Activated T-cell treated with anti-CD3 and anti-CD28 coated beads for 24 hours (primary cell): ENCODE measurements around the gene KRCC1.

ENCODE experiments used
- DNase-seq: peaks from one replicate; pipeline ENCODE4 v3.0.0-alpha.2; 2020; ENCODE audit warnings: low read depth

Gene KRCC1

DNA sequence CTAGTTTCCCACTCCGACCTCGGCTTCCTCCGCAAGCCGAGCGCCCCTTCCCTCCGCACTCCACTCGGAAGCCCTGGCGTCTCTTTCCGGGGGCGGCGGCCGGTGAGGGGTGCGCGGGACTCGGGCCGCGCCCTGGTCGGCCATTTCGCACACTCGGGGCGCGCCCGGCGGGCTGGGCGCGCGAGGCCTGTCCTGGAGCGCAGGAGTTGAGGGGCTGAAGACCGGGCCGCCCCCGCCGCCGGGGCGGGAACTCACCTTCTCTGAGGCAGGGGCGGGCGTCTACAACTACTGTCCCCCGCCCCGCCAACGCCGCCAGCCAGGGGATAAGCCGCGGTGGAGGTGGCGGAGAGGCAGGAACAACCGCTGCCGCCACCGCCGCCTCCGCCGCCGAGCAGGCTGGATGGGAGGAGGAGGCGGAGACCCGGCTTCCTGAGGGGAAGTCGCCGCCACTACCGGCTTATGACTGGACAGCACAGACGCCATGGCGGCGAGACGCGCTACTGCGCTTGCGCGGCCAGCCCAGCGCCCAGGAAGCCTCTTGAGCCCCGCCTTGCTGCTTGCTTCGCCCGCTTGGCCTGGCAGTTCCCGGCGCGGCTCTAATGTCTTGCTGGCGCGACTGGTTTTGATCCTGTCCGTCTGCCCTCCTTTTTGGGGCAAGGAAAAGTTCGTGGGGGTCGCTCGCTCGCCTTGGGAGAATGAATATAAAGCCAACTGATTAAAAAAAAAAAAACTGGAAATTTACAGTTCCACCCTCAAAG lies at the start of gene KRCC1:
TSS of gene KRCC1 (minus strand) at position 413 of the 758 bp plus-strand sequence. CDS start 27,220 bp downstream, outside the sequence.
- DNase-seq, result peak; percentile 90

DNA sequence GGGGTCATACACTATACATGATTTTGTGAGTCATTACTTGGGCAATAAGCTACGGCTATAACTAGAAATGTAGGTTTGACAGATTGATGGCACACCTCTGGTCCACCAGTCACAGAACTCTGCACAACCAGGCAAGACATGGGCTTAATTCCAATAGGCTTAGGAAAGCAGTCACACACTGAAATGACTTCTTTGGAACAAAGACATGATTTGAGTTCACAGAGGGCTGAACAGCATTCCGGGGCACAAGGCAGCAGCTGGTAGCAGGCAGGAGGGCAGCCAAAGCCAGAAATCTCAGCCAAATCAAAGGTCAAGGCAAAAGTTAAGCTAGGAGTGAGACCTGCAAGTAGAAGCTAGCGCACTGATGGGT lies 44.9 kb upstream of the KRCC1 start:
- DNase-seq, result no peak

DNA sequence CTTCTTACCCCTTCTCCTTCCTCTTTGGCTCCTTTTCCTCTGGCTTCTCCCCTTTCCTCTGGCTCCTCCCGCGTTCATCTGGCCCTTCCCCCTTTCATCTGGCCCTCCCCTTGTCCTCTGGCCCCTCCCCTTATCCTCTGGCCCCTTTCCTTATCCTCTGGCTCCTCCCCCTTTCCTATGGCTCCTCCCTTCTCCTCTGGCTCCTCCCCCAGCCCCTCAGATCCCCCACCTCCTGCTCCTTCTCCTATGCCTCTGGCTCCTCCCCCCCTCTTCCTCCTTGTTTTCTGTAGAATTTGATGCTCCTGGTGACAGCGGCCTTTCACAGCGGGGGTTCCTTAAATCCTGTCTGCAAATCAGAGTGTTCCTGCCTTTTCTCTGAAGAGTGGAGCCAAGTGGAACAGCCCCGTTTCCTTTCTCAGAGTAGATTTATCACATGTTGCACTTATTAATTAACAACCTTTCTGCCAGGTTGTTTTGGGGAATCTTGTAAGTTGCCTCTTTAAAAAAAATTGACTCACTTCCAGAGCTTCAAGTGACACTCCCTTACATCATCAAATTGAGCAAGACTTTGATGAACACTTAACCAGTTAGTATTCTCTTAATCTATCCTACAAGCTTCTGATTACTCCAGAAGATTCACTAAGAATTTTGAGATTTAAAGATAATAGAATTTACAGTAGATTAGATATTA lies 44.4 kb upstream of the KRCC1 start:
- DNase-seq, result no peak

DNA sequence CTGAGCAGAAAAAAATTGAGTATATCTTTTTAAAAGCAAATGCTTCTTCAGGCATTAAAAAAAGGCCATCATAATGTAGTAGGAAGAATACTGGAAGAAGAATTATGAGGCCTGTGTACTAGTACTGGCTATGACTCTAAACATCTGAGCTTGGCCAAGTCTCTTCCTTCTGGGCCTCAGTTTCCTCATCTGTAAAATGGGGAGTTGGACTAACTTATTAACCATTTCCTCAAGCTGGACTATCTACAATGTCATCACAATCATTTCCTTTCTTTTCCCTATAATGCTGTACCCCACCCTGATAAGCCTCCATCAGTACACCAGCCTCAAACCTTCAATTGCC lies 42.9 kb upstream of the KRCC1 start:
- no peak for DNase-seq

DNA sequence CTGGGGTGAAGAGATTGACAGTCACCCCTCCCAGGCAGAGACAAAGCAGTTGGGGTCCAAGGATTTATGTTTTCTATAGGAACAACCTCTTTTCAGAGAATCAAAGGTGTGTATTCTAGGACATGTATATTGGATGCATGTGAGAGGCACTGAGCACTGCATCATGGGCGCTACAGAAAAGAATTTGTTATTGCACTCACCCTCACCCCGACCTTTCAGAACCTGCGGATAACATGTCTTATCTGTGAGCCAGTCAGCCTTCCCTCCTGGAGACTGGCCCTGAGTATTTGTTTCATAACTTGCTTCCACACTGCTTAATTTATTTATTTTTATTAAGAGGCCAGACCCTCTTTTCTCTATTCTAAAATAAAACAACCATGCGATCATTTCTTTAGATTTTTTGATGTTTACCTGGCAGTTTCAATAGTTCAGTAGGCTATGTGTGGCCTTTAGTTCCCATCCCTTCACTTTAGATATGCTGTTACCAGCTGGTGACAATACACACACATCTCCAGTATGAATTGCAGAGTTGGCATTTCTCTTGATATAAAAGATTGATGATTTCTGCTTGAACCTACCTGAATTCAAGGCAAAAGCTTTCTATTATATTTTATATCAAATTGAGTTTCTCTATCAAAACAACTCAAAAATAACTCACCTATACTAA lies 42.4 kb upstream of the KRCC1 start:
- DNase-seq, result no peak

DNA sequence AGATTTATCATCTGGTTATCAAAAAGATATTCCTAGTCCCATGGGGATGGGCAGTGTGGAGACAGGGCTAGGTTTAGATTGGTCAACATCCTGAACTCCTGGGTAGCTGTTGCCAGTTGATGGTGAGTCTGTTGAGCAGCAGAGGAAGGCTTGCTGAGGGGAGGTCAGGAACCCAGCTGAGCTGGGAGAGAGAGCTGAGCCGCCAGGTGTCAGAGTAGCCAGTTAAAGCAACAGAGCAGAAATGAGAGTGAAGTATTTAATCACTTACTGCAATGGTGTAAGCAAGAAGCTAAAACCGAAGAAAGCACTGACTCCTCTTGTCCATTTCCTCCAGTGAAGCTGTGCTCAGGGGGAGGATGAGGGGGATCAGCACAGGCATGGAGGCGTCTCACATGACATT lies 41.6 kb upstream of the KRCC1 start:
- no peak for DNase-seq

DNA sequence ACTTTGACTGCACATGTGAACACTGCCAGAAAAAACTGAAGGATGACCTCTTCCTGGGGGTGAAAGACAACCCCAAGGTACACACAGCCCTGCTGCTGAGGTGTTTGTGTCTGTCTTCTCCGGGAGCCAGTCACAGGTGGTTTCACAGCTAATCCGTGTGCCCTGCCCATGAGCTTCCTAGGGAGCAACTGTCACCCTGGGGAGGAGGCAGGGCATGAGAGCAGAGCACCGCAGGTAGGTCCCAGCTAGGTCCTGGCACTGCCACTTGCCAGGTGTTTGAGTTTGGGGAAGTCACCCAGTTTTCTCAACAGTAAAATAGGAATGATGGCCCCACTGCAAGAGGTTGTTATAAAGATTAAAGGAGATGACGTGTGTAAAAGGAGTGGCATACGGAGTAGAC lies 41.1 kb upstream of the KRCC1 start:
- no peak for DNase-seq

DNA sequence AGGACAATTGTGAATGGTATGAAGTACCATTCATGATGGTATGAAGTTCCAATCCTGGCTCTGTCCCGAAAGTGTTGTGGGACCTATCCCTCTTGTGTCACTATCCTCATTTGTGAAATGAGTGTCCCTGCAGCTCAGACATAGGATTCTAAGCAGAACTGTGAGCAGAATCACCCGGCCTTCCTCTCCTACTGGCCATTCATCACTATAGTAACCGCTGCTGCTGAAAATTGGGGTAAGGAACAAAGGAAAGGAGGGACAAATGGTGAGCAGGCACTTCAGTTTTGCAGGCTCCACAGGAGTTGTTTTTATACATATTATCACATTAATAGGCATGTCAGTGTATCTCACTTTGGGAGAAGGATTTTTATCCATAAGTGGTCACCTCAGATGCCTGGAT lies 39.4 kb upstream of the KRCC1 start:
- no peak for DNase-seq

DNA sequence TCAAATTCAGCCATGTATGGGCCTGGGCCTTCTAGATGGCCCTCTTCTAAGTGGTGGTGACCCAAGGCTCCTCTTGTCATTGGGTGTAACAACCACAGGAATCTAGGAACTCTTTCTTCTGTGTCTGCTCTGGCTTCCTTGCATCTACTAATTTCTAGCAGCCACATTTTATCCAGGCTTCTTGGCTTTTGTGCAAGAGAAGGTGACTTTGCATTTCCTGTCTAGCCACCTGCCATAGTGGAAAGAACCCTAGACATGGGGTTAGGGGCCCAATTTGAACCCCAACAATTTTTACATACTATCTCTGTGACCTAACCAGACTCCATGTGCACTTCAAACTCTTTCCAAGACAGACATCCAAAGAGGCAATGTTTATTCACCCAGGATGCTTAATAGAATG lies 37.2 kb upstream of the KRCC1 start:
- DNase-seq, result no peak

DNA sequence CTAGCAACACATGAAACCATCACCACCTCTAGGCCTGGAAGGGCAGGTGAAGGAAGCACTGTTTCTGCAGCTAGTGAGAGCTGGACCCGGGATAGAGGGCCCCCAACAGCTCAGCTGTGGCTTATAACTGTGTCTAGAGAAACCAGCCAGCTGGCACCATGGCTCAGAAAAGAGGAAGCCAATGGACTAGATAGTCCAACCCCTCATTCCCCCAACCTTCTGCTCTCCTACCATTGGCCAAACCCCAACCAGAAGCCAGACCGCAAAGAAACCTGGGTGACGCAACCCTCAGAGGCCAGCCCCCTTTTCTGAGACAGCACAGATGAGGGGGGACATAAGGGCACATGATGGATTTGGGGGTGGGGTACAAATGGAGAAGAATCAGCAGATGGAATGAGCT lies 36.4 kb upstream of the KRCC1 start:
- no peak for DNase-seq

DNA sequence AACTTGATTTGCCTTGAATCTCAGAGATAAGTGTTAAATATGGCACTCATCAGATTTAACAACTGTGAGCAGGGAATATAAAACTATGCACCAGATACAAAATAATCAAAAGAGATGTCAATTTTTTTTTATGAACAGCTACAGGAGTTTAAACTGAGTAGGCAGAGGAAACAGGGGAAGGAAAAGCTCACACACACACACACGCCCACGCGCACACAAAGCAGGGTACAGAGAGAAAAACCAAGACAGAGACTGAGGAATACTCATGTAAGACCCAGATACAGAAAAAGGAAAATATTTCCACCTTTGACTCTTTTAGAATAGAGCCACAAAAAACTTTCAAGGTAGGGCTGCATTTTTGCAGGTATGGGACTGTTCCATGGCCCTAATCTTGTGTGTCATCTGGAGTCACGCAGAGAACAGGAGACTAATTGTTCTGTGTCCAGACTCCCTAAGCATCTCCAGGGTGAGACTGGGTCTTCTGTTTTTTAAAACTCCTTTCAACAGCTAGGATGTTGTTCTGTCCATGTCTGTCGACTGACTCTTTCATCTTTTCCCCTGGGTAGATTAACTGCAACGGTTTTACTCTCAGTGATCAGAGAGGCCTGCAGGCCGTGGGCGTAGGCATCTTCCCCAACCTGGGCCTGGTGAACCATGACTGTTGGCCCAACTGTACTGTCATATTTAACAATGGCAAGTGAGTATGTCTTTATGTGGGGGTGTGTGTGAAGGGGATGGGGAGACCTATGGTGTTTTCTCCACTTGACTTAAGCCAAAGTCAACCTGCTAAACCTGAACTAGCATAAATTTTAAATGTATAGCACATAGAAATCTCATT lies 35.1 kb upstream of the KRCC1 start:
- DNase-seq, result peak; percentile 4

DNA sequence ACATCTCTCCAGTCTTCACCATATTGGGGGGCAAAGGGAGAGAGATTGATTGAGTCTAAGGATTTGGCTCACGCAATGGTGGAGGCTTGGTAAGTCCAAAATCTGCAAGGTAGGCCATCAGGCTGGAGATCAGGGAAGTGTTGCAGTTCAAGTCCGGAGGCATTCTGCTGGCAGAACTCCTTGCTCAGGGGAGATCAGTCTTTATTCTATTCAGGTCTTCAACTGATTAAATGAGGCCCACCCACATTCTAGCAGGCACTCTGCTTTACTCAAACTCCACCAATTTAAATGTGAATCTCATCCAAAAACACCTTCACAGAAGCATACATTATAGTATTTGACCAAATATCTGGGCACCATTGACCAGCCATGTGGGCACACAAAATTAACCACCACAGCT lies 33.4 kb upstream of the KRCC1 start:
- no peak for DNase-seq

DNA sequence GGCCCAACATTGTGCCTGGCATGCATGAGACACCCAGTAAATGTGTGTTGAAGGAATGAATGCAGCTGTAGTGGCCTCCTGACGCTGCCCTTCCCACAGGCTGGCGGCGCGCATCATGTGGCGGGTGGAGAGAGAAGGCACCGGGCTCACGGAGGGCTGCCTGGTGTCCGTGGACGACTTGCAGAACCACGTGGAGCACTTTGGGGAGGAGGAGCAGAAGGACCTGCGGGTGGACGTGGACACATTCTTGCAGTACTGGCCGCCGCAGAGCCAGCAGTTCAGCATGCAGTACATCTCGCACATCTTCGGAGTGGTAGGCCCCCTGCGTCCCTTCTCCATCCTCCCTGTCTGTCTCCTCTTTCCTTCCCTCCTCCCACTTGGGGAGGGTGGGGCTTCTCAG lies 32.2 kb upstream of the KRCC1 start:
- DNase-seq, result no peak

DNA sequence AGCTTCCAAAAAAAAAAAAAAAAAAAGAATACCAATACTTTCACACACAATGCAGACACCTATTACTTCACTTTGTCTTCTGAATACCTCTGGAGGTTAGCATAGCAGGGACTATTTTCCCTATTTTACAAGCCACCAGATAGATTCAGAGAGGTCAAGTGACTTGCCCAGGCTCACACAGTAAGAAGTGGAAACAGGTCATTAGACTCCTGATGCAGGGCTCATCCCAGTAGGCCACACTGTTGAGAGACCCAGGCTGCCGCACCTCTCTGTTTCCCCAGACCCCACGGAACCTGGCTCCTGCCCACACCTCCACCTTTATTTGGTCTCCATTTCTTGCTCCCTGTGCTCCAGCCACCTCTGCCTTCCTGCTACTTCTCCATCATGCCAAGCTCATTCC lies 31.5 kb upstream of the KRCC1 start:
- DNase-seq, result no peak

DNA sequence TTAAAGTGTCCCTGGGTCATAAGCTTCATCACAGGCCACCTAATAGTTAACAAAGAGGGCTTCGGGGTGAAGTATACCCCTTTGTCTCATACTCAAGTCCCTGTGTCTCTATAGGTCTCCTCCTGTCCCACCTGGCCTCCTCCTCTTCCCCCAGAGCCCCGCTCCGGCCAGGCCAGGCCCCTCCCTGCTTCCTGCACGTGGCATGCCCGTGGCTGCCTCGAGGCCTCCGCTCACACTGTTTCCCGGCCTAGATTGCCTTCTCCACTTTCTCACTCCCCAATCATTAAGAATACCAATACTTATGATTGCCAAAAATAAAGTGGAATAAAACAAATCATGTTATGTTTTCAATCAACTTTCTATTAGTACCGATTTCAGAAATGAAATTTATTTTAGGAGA lies 30.8 kb upstream of the KRCC1 start:
- no peak for DNase-seq

DNA sequence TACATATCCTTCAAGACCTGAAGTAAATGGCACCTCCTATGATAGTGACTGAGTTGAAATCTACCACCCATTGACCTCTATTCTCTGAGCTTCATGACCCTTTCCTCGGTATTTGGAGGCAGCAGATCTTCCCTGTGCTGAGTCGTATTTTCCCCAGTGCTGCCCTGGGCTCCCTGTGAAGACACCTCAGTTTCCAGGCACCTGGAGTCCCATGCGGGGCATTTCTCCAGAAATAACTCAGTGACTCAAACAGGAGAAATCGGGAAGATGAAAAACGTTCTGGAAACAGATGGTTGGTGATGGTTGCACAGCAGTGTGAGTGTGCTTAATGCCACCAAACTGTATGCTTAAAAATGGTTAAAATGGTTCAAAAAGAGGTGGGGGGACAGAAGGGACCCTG lies 30.0 kb upstream of the KRCC1 start:
- no peak for DNase-seq

DNA sequence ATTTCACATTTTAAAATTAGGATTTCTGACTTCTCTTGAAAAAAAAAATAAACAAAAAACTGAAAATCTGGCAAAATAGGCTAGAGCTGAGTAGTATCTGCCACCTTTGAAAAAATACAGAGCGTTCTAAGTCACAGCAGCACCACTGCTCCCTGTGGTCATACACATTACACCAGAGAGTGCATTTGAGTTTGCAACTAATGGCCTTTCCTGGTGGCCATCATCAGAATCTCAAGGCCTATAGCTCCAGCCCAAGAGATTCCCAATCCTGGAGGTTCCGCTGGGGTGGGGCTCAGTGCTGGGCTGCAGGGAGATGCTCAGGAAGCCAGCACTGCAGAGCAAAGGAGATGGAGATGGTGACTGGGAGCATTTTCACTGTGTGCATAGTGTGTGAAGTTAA lies 29.5 kb upstream of the KRCC1 start:
- no peak for DNase-seq

DNA sequence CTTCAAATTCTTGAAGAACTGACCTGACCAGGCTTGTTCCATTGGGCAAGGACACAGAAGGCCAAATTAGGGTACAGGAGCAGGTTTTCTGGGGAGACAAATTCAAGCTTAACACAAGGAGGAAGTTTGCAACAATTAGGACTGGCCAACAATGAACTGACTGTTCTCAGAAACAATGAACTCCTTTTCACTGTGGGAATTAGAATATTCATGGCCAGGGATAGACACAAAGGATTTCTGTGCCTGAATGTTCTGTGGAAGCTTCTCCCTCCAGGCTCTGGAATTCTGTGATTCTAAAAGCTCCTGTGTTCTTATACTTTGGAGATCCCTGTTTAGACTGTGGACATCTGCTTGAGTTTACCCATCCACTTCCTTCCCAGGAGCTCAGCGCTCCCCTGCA lies 27.2 kb upstream of the KRCC1 start:
- DNase-seq, result no peak

DNA sequence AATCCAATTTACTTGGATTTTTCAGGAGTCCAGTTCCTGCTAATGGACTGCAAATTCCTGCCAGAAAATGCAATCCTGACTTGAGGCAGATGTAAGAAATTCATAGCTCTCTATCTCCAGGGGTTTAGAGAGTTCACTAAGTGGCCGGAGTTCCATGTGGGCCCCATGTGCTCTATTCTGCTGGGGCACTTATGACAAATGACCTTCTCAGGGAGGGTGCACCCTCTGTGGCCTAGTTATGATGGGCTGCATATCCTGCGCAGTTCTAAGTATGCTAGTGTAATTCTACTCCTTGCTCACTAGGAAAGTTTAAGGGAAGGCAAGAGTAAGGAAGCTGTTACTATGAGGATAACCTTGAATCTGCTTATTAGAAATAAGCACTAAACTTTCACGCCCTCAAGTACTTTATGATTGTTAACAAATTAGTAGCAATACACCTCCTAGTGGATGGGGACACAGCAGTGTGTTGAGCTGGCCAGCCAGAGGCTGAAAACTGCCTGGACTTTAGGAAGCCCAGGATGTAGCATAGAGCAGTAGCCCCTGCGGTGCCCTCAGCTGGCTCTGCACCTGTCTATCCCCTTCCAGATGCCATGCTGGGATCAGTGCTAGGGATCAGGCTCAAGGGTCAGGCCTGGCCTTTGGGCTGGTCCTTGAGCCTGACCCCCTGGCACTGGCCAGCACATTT lies 26.5 kb upstream of the KRCC1 start:
- DNase-seq, result no peak

DNA sequence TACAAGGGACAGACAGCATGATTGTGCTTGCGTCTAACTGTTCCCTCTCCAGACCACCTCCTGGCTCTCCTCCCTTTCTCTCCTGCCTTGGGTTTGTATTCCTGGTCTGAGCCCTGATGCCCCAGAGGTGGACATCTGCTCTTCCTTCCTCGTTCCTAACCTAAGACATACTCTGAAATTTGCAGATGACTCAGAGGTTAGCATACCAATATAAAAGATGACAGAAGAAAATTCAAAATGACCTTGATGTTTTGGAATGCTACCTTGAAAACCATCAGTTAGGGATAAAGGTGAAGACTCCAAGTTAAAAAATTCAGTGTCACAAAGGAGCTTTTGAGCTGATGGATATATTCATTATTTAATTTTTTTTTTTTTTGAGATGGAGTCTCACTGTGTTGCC lies 25.0 kb upstream of the KRCC1 start:
- DNase-seq, result no peak

DNA sequence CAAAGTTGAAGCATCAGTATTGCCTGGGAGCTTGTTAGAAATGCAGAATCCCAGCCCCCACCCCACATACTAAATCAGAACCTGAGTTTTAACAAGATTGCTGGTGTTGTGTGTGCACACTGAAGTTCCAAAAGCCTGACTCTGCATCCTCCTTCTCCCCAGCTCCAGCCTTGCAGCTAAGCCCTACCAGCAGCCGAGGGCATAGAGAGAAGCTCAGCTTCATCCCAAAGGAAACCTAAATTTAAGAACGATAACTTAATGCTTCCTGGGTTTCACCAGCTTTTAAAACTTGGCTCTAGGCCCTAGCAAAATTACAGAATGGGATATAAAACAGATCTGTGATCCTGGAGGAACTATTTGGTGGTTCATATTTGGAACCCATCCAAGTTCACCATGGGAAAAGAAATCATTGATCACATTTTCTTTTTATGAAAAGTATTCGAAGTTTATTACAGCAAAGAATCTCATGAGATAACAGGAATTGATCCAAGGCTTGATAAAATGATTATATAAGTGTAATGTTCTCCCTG lies 23.1 kb upstream of the KRCC1 start:
- no peak for DNase-seq

DNA sequence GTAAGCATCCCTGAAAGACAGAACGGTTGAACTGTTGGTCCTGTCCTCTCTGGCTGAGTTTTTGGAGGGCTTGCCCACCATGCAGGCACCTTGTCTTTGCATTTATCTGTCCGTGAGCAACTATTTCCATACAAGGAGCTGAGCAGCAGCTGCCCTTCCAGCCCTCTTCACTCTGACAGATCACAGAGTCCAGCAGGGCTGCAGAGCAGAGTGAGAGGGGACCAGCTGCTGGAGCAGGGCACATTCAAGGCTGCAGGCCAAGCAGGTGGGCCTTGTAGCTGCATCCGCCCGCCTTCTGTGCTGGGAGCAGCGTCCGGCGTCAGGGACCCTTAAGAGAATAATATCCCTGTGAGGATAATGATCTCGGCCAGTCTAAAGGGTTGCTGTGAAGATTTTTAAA lies 21.5 kb upstream of the KRCC1 start:
- DNase-seq, result no peak
